Activated CD4-positive, alpha-beta memory T cell treated with anti-CD3 and anti-CD28 coated beads, Interleukin-2, amount 10 ng/mL, durations not matched to agents 7 days and 5 days (primary cell): ENCODE data around the gene CADPS. TPM values are rescaled to one million over a fixed set of nuclear protein-coding genes. Genes with fewer than 3 reads are reported as not detected.
A peak's percentile ranks its signal among the peaks of the same experiment; 100 is the strongest.

Experiments
- CTCF ChIA-PET: fragments of 350-600 bp; sonication (Branson Sonifier 250); formaldehyde crosslinking; loops from one replicate; lab custom pipeline; 2021; ENCODE audit warnings: antibody characterized with exemption, inconsistent platforms; lab: Charles Lee
- POLR2A ChIA-PET: fragments of 350-600 bp; sonication (Branson Sonifier 250); formaldehyde crosslinking; loops from one replicate; lab custom pipeline; 2021; ENCODE audit warnings: antibody characterized with exemption; lab: Charles Lee
- DNase-seq: peaks from one replicate; pipeline ENCODE4 v3.0.0-alpha.2; 2020
- H3K27ac Mint-ChIP-seq: one replicate; pipeline ENCODE4 v1.8.0; 2021; ENCODE audit warnings: mild to moderate bottlenecking, mixed read lengths
- H3K27me3 Mint-ChIP-seq: one replicate; pipeline ENCODE4 v1.8.0; 2021; ENCODE audit warnings: mixed read lengths
- H3K36me3 Mint-ChIP-seq: one replicate; pipeline ENCODE4 v1.8.0; 2021; ENCODE audit warnings: low read depth, mixed read lengths
- H3K4me1 Mint-ChIP-seq: one replicate; pipeline ENCODE4 v1.8.0; 2021; ENCODE audit warnings: mixed read lengths
- H3K4me3 Mint-ChIP-seq: one replicate; pipeline ENCODE4 v1.8.0; 2021; ENCODE audit warnings: mild to moderate bottlenecking, mixed read lengths
- H3K9me3 Mint-ChIP-seq: one replicate; pipeline ENCODE4 v1.8.0; 2021; ENCODE audit warnings: mixed read lengths
- total RNA-seq, 2 experiments: library from RNA; stranded (reverse); gene quantifications; one replicate each; pipeline ENCODE4 v1.2.3, GENCODE V29; 2021

Gene CADPS
- total RNA-seq, 2 experiments from 2014 or later, result not detected

GRCh38 chr3:62375655-62376453 lies 499.4 kb downstream of the CADPS start:
- ChIA-PET POLR2A (no interaction called here), CTCF (no interaction called here)
- peaks cover 81% of the 10 kb centered on the region for H3K27me3 Mint-ChIP-seq
- H3K27ac Mint-ChIP-seq, result no peak overlapping the region
- DNase-seq, result no peak
- H3K36me3 Mint-ChIP-seq, result peaks cover 2% of the 10 kb centered on the region
- no peak overlapping the region for H3K4me3 Mint-ChIP-seq
- H3K4me1 Mint-ChIP-seq, result no peaks in the 10 kb centered on the region
- no peaks in the 10 kb centered on the region for H3K9me3 Mint-ChIP-seq

DNA sequence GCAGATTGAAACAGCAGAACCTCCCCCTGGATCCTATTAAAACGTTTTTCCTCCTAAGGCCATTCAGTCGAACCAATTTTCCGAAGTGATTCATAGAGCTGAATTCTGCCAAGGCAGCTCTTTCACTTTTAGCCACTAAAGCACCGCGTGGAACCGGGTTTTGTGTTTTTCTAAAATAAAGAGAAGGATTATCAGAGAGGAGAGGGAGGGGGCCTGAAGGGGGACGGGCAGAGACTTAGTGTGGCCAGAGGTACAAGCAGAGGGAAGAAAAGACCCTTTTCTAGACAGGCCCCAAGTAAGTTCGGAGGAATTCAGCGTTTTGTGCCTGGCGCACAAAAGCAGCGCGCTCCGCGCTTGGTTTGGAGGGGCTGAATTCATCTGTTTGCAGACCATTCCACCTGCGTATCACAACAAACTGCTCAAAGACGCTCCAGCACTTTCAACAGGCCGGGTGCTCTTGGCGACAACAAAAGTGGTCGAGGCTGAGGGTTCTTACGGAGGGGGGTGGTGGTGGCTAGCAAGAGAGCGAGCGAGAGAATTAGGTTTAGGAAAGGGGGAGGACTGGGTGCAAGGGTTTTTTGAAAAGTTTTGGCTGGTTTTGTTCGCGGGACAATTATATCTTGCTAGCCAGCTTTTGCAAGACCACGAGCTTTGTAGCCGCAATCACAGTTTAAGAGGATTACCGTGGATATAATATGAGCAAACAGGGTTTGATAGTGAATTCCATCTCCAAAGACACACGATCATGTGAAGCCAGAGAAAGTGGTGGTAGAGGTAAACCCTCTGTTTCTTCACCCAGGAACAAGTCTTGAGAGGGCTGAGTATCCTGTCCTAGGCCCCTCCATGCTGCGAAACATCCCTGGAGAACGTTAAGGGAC lies 500.6 kb downstream of the CADPS start:
- CTCF ChIA-PET, result no interaction called here
- POLR2A ChIA-PET, result no interaction called here
- H3K27me3 Mint-ChIP-seq, result peaks cover 81% of the 10 kb centered on the region
- no peak overlapping the region for H3K4me3 Mint-ChIP-seq
- DNase-seq, result no peak
- no peaks in the 10 kb centered on the region for H3K9me3 Mint-ChIP-seq
- H3K4me1 Mint-ChIP-seq, result no peaks in the 10 kb centered on the region
- no peak overlapping the region for H3K27ac Mint-ChIP-seq
- H3K36me3 Mint-ChIP-seq, result peaks cover 6% of the 10 kb centered on the region

DNA sequence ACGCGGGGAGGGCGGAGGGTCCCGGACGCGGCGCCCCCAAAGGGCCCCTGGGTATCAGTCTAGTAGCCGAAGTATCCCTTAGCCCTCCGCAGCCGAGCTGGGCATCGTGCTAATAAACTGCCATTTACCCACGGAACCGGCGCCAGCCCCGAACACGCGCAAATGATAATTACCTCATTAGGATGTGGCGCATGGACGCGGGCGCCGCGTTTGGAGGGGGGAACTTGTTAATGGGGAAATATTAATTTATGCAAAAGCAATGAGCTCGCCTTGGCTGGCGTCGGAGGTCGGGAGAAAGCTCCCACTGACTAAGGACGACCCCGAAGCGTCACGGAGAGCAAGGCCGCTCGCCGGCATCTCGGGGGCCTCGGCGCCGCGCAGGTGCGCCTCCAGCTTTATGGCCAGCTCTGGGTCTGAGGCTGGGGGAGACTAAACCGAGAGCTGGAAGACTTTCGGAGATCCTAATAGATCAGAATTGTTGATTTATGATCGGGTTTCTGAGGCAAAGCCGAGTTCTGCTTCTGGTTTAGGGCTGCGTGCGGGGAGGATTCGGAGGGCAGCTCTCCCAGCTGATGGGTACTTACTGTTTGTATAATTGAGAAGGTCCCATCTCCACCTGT lies 501.4 kb downstream of the CADPS start:
- Mint-ChIP-seq H3K4me1 (no peaks in the 10 kb centered on the region), H3K9me3 (no peaks in the 10 kb centered on the region), H3K36me3 (peaks cover 6% of the 10 kb centered on the region), H3K27me3 (peaks cover 80% of the 10 kb centered on the region), H3K27ac (no peak overlapping the region), H3K4me3 (no peak overlapping the region)
- no peak for DNase-seq
- POLR2A ChIA-PET, result no interaction called here
- CTCF ChIA-PET, result no interaction called here

GRCh38 chr3:62373215-62373614 lies 502.0 kb downstream of the CADPS start, which contains the start of gene FEZF2:
Gene FEZF2, minus strand, starts transcription at chr3:62373550. Its CDS starts 682 bp downstream, at chr3:62372868.
- POLR2A ChIA-PET, result no interaction called here
- no peak within 1 kb of the TSS for H3K4me3 Mint-ChIP-seq
- H3K9me3 Mint-ChIP-seq, result no peaks in the 10 kb centered on the region
- CTCF ChIA-PET, result no interaction called here
- H3K27ac Mint-ChIP-seq, result no peak within 1 kb of the TSS
- H3K27me3 Mint-ChIP-seq, result peaks cover 83% of the 10 kb centered on the region
- no peak for DNase-seq
- peaks cover 6% of the 10 kb centered on the region for H3K36me3 Mint-ChIP-seq
- no peaks in the 10 kb centered on the region for H3K4me1 Mint-ChIP-seq

- Mint-ChIP-seq H3K9me3 (no peaks in the 10 kb centered on the region), H3K27ac (no peak overlapping the region), H3K4me3 (no peak overlapping the region), H3K4me1 (no peaks in the 10 kb centered on the region), H3K36me3 (peaks cover 6% of the 10 kb centered on the region), H3K27me3 (peaks cover 84% of the 10 kb centered on the region)
- ChIA-PET CTCF (interaction anchor here (0.7 kb wide), 1 partner anchor 129 kb away, joined by 3 read pairs; no protein-coding TSS in a partner anchor), POLR2A (no interaction called here)
- DNase-seq, result no peak
These were observed 502.6 kb downstream of the CADPS start for GRCh38 chr3:62372621-62373041.

GRCh38 chr3:62371720-62372591 lies 503.3 kb downstream of the CADPS start:
- no peak overlapping the region for H3K4me3 Mint-ChIP-seq
- CTCF ChIA-PET, result interaction anchor here (0.7 kb wide), 1 partner anchor 128 kb away, joined by 3 read pairs; no protein-coding TSS in a partner anchor
- H3K9me3 Mint-ChIP-seq, result no peaks in the 10 kb centered on the region
- H3K27me3 Mint-ChIP-seq, result peaks cover 85% of the 10 kb centered on the region
- H3K27ac Mint-ChIP-seq, result no peak overlapping the region
- POLR2A ChIA-PET, result no interaction called here
- peaks cover 9% of the 10 kb centered on the region for H3K36me3 Mint-ChIP-seq
- no peak for DNase-seq
- H3K4me1 Mint-ChIP-seq, result no peaks in the 10 kb centered on the region

GRCh38 chr3:62370858-62371719 lies 504.1 kb downstream of the CADPS start:
- H3K27ac Mint-ChIP-seq, result no peak overlapping the region
- H3K36me3 Mint-ChIP-seq, result peaks cover 9% of the 10 kb centered on the region
- no peak for DNase-seq
- no peaks in the 10 kb centered on the region for H3K9me3 Mint-ChIP-seq
- no peaks in the 10 kb centered on the region for H3K4me1 Mint-ChIP-seq
- ChIA-PET POLR2A (no interaction called here), CTCF (no interaction called here)
- no peak overlapping the region for H3K4me3 Mint-ChIP-seq
- peaks cover 88% of the 10 kb centered on the region for H3K27me3 Mint-ChIP-seq

GRCh38 chr3:62370112-62370857 lies 504.9 kb downstream of the CADPS start:
- CTCF ChIA-PET, result no interaction called here
- peak overlapping the region; percentile 29 for H3K27ac Mint-ChIP-seq
- no peak for DNase-seq

DNA sequence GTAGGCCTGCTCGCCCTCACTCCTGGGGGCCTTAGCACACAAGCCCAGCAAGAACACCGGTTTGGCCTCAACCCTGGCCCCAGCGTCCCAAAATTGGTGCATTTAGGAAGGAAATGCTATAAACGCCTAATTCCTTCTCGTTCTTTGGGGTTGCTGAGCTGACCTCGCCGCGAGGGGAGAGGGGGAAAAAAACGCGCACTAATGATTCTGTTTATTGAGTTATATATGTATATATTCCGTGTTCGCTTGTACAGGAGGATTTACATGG lies 505.8 kb downstream of the CADPS start:
- CTCF ChIA-PET, result no interaction called here

More at GRCh38 chr3:62370112-62370857, 504.9 kb downstream of the CADPS start:
- Mint-ChIP-seq H3K27me3 (peaks cover 88% of the 10 kb centered on the region), H3K36me3 (peaks cover 9% of the 10 kb centered on the region), H3K4me1 (no peaks in the 10 kb centered on the region), H3K9me3 (no peaks in the 10 kb centered on the region), H3K4me3 (no peak overlapping the region)
- POLR2A ChIA-PET, result no interaction called here

GRCh38 chr3:62368705-62369475 lies 506.3 kb downstream of the CADPS start:
- Mint-ChIP-seq H3K4me1 (no peaks in the 10 kb centered on the region), H3K9me3 (no peaks in the 10 kb centered on the region), H3K27ac (no peak overlapping the region), H3K27me3 (peaks cover 79% of the 10 kb centered on the region), H3K36me3 (peaks cover 9% of the 10 kb centered on the region), H3K4me3 (no peak overlapping the region)
- ChIA-PET CTCF (no interaction called here), POLR2A (no interaction called here)
- no peak for DNase-seq

More for the DNA sequence above, 505.8 kb downstream of the CADPS start:
- POLR2A ChIA-PET, result no interaction called here
- DNase-seq, result no peak
- Mint-ChIP-seq H3K27ac (no peak overlapping the region), H3K4me3 (no peak overlapping the region), H3K36me3 (peaks cover 9% of the 10 kb centered on the region), H3K9me3 (no peaks in the 10 kb centered on the region), H3K27me3 (peaks cover 84% of the 10 kb centered on the region), H3K4me1 (no peaks in the 10 kb centered on the region)

DNA sequence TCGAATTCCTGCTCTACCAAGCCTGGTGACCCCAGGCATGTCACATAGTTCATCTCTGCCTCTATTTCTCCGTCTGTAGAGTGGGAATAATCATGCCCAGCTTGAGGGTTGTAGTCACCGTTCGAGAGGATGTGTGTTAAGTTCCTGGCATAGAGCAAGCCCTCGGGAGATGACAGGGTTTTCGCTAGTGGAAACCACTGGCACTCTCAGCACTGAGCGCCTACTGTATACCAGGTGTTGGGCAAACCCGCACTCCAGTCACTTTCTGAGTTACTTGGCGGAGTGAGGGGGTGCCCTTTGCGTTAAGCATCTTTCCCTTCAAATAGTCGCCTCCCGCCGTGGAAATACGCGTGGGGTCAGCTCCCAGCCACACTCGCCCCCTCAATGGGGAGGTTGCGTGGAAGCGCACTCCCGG lies 506.9 kb downstream of the CADPS start:
- Mint-ChIP-seq H3K4me3 (no peak overlapping the region), H3K9me3 (no peaks in the 10 kb centered on the region), H3K4me1 (no peaks in the 10 kb centered on the region), H3K27me3 (peaks cover 75% of the 10 kb centered on the region), H3K36me3 (peaks cover 9% of the 10 kb centered on the region), H3K27ac (no peak overlapping the region)
- no peak for DNase-seq
- POLR2A ChIA-PET, result no interaction called here
- CTCF ChIA-PET, result no interaction called here
